Neural progenitor cell (in vitro differentiated cells): ENCODE measurements around the gene PTPRU.

Source experiments
- EZH2 ChIP-seq: fragments of 200-600 bp; sonication (generic); IDR thresholded peaks from 2 replicates; pipeline ENCODE4 v1.6.1; 2017; ENCODE audit warnings: antibody characterized with exemption, mild to moderate bottlenecking, moderate library complexity
- EZH2phosphoT487 ChIP-seq: fragments of 200-600 bp; sonication (generic); IDR thresholded peaks from 2 replicates; pipeline ENCODE4 v1.6.1; 2017; ENCODE audit warnings: antibody characterized with exemption
- TF ChIP-seq, protein P1 (sequence below): fragments of 200-600 bp; sonication (generic); IDR thresholded peaks from 2 replicates; pipeline ENCODE4 v1.5.1; 2017; ENCODE audit warnings: antibody characterized with exemption, mild to moderate bottlenecking

DNA sequence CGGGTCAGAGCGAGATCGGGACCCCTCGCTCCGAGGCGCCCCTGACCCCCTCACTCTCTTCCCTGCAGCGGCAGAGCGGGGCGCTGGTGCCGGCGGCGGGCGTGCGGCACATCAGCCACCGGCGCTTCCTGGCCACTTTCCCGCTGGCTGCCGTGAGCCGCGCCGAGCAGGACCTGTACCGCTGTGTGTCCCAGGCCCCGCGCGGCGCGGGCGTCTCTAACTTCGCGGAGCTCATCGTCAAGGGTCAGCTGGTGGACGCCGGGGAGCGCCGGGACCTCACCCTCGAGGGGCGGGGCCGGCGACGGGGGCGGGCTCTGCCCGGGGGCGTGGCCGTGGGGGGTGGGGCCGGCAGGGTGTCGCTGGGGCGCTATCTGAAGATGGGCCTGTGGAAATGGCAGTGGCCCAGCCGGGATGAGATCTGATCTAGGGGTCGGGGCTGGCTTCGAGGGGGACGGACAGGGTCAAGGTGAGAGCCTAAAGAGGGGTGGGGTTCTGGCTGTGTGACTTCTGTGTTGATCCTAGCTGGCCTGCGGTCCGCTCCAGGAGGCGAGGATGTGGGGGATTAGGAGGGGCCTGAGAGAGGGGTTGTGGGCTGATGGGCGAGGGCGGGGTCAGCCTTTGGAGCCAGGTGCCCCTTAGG lies 23.6 kb downstream of the PTPRU start:
- TF ChIP-seq, protein P1, sequence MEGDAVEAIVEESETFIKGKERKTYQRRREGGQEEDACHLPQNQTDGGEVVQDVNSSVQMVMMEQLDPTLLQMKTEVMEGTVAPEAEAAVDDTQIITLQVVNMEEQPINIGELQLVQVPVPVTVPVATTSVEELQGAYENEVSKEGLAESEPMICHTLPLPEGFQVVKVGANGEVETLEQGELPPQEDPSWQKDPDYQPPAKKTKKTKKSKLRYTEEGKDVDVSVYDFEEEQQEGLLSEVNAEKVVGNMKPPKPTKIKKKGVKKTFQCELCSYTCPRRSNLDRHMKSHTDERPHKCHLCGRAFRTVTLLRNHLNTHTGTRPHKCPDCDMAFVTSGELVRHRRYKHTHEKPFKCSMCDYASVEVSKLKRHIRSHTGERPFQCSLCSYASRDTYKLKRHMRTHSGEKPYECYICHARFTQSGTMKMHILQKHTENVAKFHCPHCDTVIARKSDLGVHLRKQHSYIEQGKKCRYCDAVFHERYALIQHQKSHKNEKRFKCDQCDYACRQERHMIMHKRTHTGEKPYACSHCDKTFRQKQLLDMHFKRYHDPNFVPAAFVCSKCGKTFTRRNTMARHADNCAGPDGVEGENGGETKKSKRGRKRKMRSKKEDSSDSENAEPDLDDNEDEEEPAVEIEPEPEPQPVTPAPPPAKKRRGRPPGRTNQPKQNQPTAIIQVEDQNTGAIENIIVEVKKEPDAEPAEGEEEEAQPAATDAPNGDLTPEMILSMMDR = no peak
- TF ChIP-seq EZH2 = peak; percentile 70
- TF ChIP-seq EZH2phosphoT487 = peak; percentile 47
